ENCODE results near the gene MIX23. TPM values are rescaled to one million over a fixed set of nuclear protein-coding genes. Genes with fewer than 3 reads are reported as not detected.

MIX23 gene
- total and polyA plus RNA-seq, 4 donors: 14.0 to 19.6 (median 16.8) TPM

- no peaks in the 10 kb centered on the region for H3K27me3 ChIP-seq (ENCODE audit: control insufficient read depth in 4 of 4, insufficient read depth in 4 of 4, low read length in 3 of 4)
- no peak overlapping the region for H3K27ac ChIP-seq (ENCODE audit: low read depth in 1 of 2, low read length in 2 of 2)
- H3K9me3 ChIP-seq (ENCODE audit: control insufficient read depth in 4 of 4, low read length in 3 of 4): no peaks in the 10 kb centered on the region
- H3K4me3 ChIP-seq (ENCODE audit: low read depth in 1 of 3, low read length in 3 of 3): no peak overlapping the region
- no peak overlapping the region for H3K9ac ChIP-seq (ENCODE audit: low read depth in 1 of 2, low read length in 2 of 2)
- H3K4me1 ChIP-seq (ENCODE audit: control insufficient read depth in 4 of 4, insufficient read depth in 4 of 4, low read length in 3 of 4): peaks cover 3 to 12% (median 6%) of the 10 kb centered on the region in 4 donors
- DNase-seq (ENCODE audit: low spot score): no peak
- peaks cover 2 to 36% (median 31%) of the 10 kb centered on the region in 4 donors for H3K36me3 ChIP-seq (ENCODE audit: control insufficient read depth in 4 of 4, insufficient read depth in 3 of 4, low read depth in 1 of 4, low read length in 3 of 4)
- WGBS: 83% methylated on average over 6 of the region's 6 CpGs
- TF ChIP-seq NR2F2 (IDR thresholded peaks at IDR 0.05): no peak
- no peak for TF ChIP-seq ATF3 (IDR thresholded peaks at IDR 0.05)
- no peak for TF ChIP-seq RAD21 (IDR thresholded peaks at IDR 0.05)
- no peak for TF ChIP-seq SP1 (IDR thresholded peaks at IDR 0.05)
- no peak for TF ChIP-seq EGR1 (IDR thresholded peaks at IDR 0.05; ENCODE audit: low read depth in 2 of 2)
- no peak for TF ChIP-seq ZBTB33 (IDR thresholded peaks at IDR 0.05)
- no peak for TF ChIP-seq JUND (IDR thresholded peaks at IDR 0.05)
- TF ChIP-seq REST (IDR thresholded peaks at IDR 0.05): no peak
- no peak for TF ChIP-seq RXRA (IDR thresholded peaks at IDR 0.05)
- TF ChIP-seq HNF4G (IDR thresholded peaks at IDR 0.05): no peak
- no peak for TF ChIP-seq FOXA1 (IDR thresholded peaks at IDR 0.05)
- TF ChIP-seq CTCF (IDR thresholded peaks at IDR 0.05; ENCODE audit: low read depth, low read length, missing input control): no peak
- TF ChIP-seq TAF1 (conservative IDR thresholded peaks at IDR 0.05): no peak
- no peak for TF ChIP-seq YY1 (IDR thresholded peaks at IDR 0.05)
- no peak for TF ChIP-seq HNF4A (conservative IDR thresholded peaks at IDR 0.05)
- no peak for TF ChIP-seq GABPA (IDR thresholded peaks at IDR 0.05 in 1 of 2, conservative IDR thresholded peaks at IDR 0.05 in 1 of 2)
These were observed 26.4 kb upstream of the MIX23 start for GRCh38 chr3:122409446-122409845.

- 80% methylated on average over 1 of the region's 1 CpG for WGBS
- H3K4me3 ChIP-seq (ENCODE audit: low read depth in 1 of 3, low read length in 3 of 3): no peak overlapping the region
- H3K27ac ChIP-seq (ENCODE audit: low read depth in 1 of 2, low read length in 2 of 2): no peak overlapping the region
- DNase-seq (ENCODE audit: low spot score): no peak
- H3K4me1 ChIP-seq (ENCODE audit: control insufficient read depth in 4 of 4, insufficient read depth in 4 of 4, low read length in 3 of 4): peaks cover 0 to 6% (median under 1%) of the 10 kb centered on the region in 4 donors
- no peaks in the 10 kb centered on the region for H3K27me3 ChIP-seq (ENCODE audit: control insufficient read depth in 4 of 4, insufficient read depth in 4 of 4, low read length in 3 of 4)
- H3K36me3 ChIP-seq (ENCODE audit: control insufficient read depth in 4 of 4, insufficient read depth in 3 of 4, low read depth in 1 of 4, low read length in 3 of 4): peaks cover 2 to 46% (median 42%) of the 10 kb centered on the region in 4 donors
- TF ChIP-seq TAF1 (conservative IDR thresholded peaks at IDR 0.05) (no peak), JUND (IDR thresholded peaks at IDR 0.05) (no peak), FOXA1 (IDR thresholded peaks at IDR 0.05) (no peak), CTCF (IDR thresholded peaks at IDR 0.05; ENCODE audit: low read depth, low read length, missing input control) (no peak), NR2F2 (IDR thresholded peaks at IDR 0.05) (no peak)
- no peak overlapping the region for H3K9ac ChIP-seq (ENCODE audit: low read depth in 1 of 2, low read length in 2 of 2)
- no peaks in the 10 kb centered on the region for H3K9me3 ChIP-seq (ENCODE audit: control insufficient read depth in 4 of 4, low read length in 3 of 4)
These were observed 24.9 kb upstream of the MIX23 start for GRCh38 chr3:122407946-122408345.
